B cell (primary cell): Measurements from ENCODE around the gene RGS3.

Source experiments
- EZH2 ChIP-seq: IDR thresholded peaks from 2 replicates; pipeline ENCODE4 v1.6.1; 2012; ENCODE audit warnings: borderline replicate concordance, low read depth, mild to moderate bottlenecking, moderate library complexity, low read length; ENCODE audit not compliant: insufficient read depth, poor library complexity, severe bottlenecking
- TF ChIP-seq, protein P1 (sequence below): fragments of 200-600 bp; IDR thresholded peaks from one replicate; pipeline ENCODE4 v1.8.0; 2022; ENCODE audit warnings: antibody characterized with exemption, mild to moderate bottlenecking

DNA sequence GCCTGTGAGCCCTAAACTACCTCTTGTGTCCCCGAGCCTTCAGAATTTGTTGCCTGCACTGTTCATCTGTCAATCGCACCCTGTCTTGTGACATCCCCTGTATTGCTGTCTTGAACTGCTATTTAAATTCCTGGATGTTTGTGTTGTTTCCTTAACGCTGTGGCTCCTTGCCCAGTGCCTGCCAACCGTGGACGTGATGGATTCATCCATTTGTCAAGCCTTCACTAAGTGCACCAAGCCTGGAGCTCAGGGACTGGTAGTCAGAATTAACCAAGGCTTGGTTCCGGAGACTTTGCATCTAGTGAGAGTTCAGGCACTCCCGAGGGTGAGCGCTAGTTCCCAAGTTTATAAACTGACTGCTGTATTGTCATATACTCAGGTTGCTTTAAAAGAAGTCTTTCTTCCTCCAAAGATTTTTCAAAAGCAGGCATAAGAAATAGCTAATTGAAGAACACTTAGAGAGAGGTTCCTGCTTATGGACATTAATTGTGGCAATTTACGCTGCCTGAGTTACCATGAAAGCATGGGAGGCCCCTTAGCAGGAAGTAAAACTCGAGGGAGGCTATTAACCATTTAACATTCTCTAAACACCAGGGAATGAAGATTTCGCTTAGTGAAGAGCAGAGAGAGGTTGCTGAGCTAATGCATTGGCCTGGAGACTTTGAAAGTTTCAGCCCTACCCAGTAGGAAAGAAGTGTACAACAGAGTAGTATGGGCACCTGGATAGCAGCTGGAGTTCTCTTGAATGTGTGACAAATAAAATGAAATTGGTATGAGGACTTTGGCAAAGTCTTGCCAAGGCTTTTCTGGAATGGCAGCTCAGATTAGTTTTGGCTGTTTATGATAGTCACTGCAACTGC is 29.0 kb downstream of the RGS3 start:
- TF ChIP-seq, protein P1, sequence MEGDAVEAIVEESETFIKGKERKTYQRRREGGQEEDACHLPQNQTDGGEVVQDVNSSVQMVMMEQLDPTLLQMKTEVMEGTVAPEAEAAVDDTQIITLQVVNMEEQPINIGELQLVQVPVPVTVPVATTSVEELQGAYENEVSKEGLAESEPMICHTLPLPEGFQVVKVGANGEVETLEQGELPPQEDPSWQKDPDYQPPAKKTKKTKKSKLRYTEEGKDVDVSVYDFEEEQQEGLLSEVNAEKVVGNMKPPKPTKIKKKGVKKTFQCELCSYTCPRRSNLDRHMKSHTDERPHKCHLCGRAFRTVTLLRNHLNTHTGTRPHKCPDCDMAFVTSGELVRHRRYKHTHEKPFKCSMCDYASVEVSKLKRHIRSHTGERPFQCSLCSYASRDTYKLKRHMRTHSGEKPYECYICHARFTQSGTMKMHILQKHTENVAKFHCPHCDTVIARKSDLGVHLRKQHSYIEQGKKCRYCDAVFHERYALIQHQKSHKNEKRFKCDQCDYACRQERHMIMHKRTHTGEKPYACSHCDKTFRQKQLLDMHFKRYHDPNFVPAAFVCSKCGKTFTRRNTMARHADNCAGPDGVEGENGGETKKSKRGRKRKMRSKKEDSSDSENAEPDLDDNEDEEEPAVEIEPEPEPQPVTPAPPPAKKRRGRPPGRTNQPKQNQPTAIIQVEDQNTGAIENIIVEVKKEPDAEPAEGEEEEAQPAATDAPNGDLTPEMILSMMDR = no peak
- TF ChIP-seq EZH2 = no peak
